ENCODE measurements around the gene LRRC27. TPM values are rescaled to one million over a fixed set of nuclear protein-coding genes. Genes with fewer than 3 reads are reported as not detected.

LRRC27 gene
- total RNA-seq, 2 donors from 2014 or later, result 4.7 to 6.5 TPM

DNA sequence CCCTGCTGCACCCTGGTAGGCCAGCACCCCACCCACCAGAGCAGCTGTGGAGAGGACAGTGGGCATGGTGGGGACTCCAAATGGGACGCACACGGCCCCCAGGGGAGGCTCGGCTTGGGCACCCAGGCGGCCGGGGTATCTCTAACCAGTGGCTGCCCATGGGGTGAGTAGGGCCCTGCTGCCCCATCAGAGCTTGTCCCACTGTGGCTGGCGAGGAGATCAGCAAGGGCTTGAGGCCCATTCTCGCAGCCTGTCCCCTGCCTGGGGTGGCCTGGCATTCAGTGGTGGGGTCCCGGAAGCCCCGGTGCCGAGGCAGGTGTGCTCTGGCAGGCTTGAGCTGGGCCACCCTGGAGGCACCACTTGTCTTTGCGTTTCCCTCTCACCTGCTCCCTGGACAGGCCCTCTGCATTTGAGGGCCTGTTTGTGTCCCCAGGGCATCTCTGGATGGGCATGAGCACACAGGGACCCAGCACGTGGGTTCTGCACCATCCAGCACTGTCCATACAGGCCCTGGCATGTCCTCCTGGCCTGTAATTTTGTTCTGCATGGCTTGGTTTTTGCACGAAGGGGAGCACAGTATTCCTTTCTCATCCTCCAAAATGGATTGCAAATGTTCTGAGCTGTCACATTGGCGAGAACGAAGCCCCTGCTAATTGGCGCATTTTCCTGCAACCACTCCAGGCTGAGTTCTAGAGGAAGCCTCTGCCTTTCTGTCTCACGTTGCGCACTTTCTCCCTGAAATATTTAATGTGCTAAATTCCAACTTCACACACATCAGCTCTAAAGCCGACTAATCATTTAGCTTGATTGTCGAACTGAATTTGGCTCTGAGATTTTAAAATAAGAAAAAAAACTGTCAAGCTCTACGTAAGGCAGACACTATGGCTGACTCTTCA, 92.2 kb downstream of the LRRC27 start:
- intact Hi-C loops (cut with DNase I), result no loop called here
- no peak for DNase-seq (ENCODE audit: low spot score)

DNA sequence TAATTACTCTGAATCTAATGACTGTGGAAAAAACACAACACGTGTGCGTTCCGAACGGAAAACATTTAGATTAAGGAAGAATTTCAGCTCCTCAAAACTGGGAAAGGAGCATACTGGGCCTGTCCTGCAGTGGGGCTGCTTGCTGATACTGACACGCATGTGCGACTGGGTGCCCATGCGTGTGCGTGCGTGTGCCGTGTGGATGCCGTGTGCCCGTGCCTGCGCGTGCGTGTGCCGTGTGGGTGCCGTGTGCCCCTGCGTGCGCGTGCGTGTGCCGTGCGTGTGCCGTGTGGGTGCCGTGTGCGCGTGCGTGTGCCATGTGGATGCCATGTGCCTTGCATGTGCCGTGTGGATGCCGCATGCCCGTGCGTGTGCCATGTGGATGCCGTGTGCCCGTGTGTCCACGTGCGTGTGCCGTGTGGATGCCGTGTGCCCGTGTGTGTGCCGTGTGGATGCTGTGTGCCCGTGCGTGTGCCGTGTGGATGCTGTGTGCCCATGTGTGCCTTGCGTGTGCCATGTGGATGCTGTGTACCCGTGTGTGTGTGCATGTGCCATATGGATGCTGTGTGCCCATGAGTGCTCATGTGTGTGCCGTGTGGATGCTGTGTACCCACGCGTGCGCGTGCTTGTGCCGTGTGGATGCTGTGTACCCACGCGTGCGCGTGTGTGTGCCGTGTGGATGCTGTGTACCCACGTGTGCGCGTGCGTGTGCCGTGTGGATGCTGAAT, 93.2 kb downstream of the LRRC27 start:
- no peak for DNase-seq (ENCODE audit: low spot score)
- intact Hi-C loops (cut with DNase I), result no loop called here

DNA sequence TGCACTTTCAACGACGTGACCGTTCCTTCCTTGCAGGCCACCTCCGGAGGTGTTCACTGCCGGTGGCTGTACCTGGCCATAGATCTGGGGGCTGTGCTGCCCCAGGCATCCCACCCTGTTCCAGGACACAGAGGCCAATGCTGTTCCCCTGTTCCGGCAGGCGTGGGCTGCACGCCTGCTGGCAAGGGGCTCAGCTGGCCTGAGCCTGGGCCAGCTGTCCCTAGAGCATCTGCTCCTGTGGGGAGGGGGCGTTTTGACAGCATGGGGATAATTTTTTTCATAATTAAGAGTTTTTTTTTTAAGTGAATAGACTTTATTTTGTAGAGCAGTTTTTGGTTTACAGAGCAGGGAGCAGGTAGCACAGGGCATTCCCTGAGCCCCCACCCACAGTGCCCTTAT, 93.8 kb downstream of the LRRC27 start:
- intact Hi-C loops (cut with DNase I), result no loop called here
- DNase-seq (ENCODE audit: low spot score), result no peak

DNA sequence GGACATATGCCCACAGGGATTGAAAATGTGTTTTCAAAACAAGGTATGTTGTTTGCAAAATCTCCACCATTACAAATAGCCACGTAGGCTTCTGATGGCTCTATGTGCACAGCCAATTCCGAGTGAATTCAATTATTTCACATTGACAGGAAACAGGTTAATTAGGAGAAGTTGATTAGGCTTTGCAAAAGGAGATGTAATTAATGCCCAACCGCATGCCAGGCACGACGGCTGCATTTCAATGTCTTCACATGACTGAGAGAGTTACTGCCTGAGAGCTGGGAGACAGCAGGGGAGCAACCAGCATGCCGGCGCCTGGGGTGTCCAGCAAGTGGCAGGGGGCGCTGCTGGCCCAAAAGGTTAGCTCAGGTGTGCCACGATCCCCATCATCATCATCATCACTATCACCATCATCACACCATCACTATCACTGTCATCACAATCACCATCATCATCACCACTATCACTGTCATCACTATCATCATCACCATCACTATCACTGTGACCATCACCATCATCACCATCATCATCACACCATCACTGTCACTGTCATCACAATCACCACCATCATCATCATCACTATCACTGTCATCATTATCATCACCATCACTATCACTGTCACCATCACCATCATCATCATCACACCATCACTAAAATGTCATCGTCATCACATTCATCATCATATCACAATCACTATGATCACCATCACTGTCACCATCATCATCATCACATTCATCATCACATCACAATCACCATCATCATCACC, 95.2 kb downstream of the LRRC27 start:
- intact Hi-C loops (cut with DNase I), result no loop called here
- DNase-seq (ENCODE audit: low spot score), result no peak

DNA sequence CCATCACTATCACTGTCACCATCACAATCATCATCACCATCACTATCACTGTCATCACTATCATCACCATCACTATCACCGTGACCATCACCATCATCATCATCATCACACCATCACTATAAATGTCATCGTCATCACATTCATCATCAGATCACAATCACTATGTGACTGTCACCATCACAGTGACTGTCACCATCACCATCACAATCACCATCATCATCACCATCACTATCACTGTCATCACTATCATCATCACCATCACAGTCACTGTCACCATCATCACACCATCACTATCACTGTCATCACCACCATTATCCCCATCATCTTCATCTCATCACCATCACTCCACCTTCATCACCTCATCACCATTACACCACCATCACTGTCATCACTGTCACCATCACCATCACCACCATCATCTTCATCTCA, 96.0 kb downstream of the LRRC27 start:
- intact Hi-C loops (cut with DNase I), result no loop called here
- DNase-seq (ENCODE audit: low spot score), result no peak

DNA sequence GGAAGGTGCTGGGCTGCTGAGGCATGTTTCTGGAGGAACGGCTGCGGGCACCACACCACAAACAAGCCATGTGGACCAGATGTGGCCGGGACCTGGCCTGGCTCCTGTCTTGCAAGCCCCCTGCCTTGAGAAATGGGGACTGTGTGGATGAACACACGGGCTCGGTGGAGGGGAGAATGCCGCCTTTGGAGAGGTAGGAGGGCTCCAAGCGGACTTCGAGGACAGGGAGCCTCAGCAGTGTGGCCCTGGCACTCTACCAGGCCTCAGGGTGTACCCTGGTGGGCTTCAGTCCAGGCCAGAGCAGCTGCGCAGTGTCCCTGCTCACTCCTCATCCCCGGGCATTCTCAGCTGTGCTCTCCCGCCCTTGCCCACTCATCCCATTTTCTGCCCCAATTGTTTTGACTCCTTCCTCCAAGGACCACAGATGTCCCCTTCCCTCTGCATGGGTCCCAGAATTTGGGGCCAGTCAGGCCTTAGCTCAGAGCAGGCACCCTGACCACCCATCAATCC, 96.5 kb downstream of the LRRC27 start:
- intact Hi-C loops (cut with DNase I), result no loop called here
- DNase-seq (ENCODE audit: low spot score), result no peak

Other genes starting within 250 kb of the LRRC27 start
- gene DPYSL4, start 145.2 kb upstream of the LRRC27 start, total RNA-seq, result 1 to 10 TPM; 1.4 to 2.1 TPM
- 1 to 10 TPM; 6.3 to 9.7 TPM for gene STK32C, start 24.2 kb upstream of the LRRC27 start, total RNA-seq
- gene PWWP2B, start 65.0 kb downstream of the LRRC27 start, total RNA-seq, result 10 to 100 TPM; 10.4 to 16.1 TPM
- gene INPP5A, start 205.6 kb downstream of the LRRC27 start, total RNA-seq, result 100 to 1,000 TPM in 1 of 2 donors, 10 to 100 TPM in 1; 65.2 to 102 TPM

Measured in posterior vena cava (tissue), 2 donors.